Uterus (tissue), 4 donors: ENCODE results near the gene SKIL. TPM values are rescaled to one million over a fixed set of nuclear protein-coding genes. Genes with fewer than 3 reads are reported as not detected.

ENCODE experiments used
- DNase-seq, 2 donors: peaks; one replicate each; pipeline ENCODE4 v3.0.0-alpha.2; 2019 to 2020
- H3K27ac ChIP-seq, 2 donors: fragments of 200-600 bp; sonication (generic); 1 replicate in 1 of 2; 2 replicates in 1 of 2; pipeline ENCODE4 v1.5.1; 2016 to 2018
- H3K27me3 ChIP-seq, 2 donors: fragments of 200-600 bp; sonication (generic); one replicate each; pipeline ENCODE4 v1.5.1; 2018 to 2019; ENCODE audit warnings: control low read depth in 1 of 2
- H3K36me3 ChIP-seq, 2 donors: fragments of 200-600 bp; sonication (generic); one replicate each; pipeline ENCODE4 v1.5.1; 2019; ENCODE audit warnings: control low read depth in 1 of 2
- H3K4me1 ChIP-seq, 2 donors: fragments of 200-600 bp; sonication (generic); one replicate each; pipeline ENCODE4 v1.5.1; 2018 to 2019; ENCODE audit warnings: control low read depth in 1 of 2
- H3K4me3 ChIP-seq, 2 donors: fragments of 200-600 bp; sonication (generic); 1 replicate in 1 of 2; 2 replicates in 1 of 2; pipeline ENCODE4 v1.5.1; 2018 to 2019; ENCODE audit warnings: mild to moderate bottlenecking in 1 of 2
- H3K9me3 ChIP-seq, 2 donors: fragments of 200-600 bp; sonication (generic); one replicate each; pipeline ENCODE4 v1.5.1; 2019; ENCODE audit warnings: control low read depth in 1 of 2
- POLR2A ChIP-seq, 2 donors: fragments of 450-650 bp; IDR thresholded peaks; one replicate each; pipeline ENCODE4 v1.6.1; 2016; ENCODE audit warnings: antibody characterized with exemption in 2 of 2, mild to moderate bottlenecking in 1 of 2, moderate library complexity in 1 of 2
- intact Hi-C: fragments of 100-400 bp; cut with DNase I; formaldehyde crosslinking; loops from one replicate; pipeline ENCODE4 v1.15.1; 2023; ENCODE audit warnings: low total_unique reads
- total RNA-seq, 4 donors: library from RNA; depleted of rRNA in 3 of 4; stranded (reverse); fragments of >200 nt in 3 of 4; gene quantifications; one replicate each; pipeline versions ENCODE4 v1.1.0 to v1.2.4, GENCODE V29; 2014 to 2023
- TF ChIP-seq, protein P1 (sequence below), 4 experiments: fragments of 200-600 bp in 2 of 4; fragments of 450-650 bp in 2 of 4; sonication (generic) in 2 of 4; IDR thresholded peaks; one replicate each; pipeline ENCODE4 v1.5.1; 2016 to 2019; ENCODE audit warnings: antibody characterized with exemption in 4 of 4, mild to moderate bottlenecking in 2 of 4, moderate library complexity in 1 of 4
- donor health status: DM: yes; HTN: yes; CAD: no.

The SKIL gene
- total RNA-seq, 4 donors from 2014 or later: 34.3 to 143 (median 51.2) TPM

DNA sequence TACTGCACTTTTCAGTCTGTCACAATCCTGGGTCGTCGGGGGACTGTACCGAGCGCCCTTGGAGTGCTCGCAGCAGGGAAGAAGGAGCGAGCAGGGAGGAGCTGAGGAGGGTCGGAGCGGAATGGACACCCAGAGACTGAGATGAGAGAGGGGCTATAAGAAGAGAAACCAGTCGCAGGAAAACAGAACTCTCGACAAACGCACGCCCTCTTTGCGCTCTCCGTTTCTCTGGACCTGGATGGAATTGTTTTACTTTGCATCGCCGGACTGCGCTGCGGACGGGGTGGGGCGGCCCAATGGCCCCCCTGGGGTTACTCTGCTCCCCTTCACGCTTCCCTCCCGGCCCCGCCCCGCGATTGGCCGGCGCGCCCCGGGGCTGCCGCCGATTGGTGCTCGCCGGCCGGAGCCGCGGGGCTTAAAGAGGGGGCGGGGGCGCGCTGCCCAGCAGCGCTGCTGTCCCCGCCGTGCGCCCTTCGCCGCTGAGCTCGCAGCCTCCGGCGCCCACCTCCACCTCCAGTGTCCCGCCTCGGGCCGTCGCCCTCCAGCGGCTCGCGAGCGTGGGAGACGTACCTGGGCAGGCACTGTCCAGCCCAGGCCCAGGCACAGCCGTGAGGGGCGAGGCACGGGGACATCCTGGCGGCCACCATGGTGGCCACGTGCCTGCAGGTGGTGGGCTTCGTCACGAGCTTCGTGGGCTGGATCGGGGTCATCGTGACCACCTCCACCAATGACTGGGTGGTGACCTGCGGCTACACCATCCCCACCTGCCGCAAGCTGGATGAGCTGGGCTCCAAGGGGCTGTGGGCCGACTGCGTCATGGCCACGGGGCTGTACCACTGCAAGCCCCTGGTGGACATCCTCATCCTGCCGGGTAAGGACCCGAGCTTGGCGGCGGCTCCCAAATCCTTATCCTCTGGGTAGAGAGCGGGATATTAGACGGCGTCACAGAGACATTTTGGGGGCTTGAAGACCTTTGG is 61.2 kb downstream of the SKIL start, which contains the start of gene CLDN11:
TSS of gene CLDN11 (plus strand) at position 447 of the 977 bp plus-strand sequence. CDS start at position 646, 199 bp downstream.
- intact Hi-C loops: loop anchor here (5.0 kb wide), 1 partner anchor 61 kb away; the partner anchor contains the start of gene SKIL
- H3K9me3 ChIP-seq: no peaks in the 10 kb centered on the region
- DNase-seq: peak; percentile 58
- H3K36me3 ChIP-seq: no peaks in the 10 kb centered on the region
- H3K27ac ChIP-seq: peak within 1 kb of the TSS; percentile 72 to 88
- TF ChIP-seq POLR2A (IDR thresholded peaks at IDR 0.05): peak in 1 of 2 donors; percentile 48
- TF ChIP-seq, protein P1, sequence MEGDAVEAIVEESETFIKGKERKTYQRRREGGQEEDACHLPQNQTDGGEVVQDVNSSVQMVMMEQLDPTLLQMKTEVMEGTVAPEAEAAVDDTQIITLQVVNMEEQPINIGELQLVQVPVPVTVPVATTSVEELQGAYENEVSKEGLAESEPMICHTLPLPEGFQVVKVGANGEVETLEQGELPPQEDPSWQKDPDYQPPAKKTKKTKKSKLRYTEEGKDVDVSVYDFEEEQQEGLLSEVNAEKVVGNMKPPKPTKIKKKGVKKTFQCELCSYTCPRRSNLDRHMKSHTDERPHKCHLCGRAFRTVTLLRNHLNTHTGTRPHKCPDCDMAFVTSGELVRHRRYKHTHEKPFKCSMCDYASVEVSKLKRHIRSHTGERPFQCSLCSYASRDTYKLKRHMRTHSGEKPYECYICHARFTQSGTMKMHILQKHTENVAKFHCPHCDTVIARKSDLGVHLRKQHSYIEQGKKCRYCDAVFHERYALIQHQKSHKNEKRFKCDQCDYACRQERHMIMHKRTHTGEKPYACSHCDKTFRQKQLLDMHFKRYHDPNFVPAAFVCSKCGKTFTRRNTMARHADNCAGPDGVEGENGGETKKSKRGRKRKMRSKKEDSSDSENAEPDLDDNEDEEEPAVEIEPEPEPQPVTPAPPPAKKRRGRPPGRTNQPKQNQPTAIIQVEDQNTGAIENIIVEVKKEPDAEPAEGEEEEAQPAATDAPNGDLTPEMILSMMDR (IDR thresholded peaks at IDR 0.05): no peak
- peaks cover 0 to 9% of the 10 kb centered on the region in 2 donors for H3K4me1 ChIP-seq
- no peaks in the 10 kb centered on the region for H3K27me3 ChIP-seq
- peak within 1 kb of the TSS; percentile 36 to 62 for H3K4me3 ChIP-seq

DNA sequence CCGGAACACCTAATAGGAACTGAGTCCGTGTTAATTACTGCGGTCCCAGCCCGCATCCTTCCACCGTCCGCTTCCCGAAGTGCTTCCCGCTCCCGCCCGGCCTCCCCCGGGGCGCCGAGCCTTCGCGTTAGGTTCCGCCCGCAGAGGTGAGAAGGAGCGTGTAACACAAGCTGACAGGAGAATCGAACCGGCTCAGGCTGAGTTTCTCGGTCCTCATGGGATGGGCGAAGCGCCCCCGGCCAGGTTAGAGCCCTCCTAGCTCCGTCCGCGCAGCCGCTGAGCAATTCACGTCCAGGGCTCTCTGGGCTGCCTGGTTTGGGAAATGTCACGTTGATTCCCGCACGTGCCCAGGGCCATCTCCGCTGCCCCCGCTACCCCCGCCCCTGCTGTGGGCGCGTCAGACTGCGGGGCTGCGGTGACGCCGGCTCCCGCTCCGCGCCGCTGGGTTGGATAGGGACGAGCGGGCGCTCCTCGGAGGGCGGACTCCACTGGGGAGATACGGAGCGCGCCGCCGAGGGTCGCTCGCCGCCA is 62.1 kb downstream of the SKIL start:
- peak overlapping the region; percentile 72 to 88 for H3K27ac ChIP-seq
- no peaks in the 10 kb centered on the region for H3K27me3 ChIP-seq
- H3K4me1 ChIP-seq: peaks cover 0 to 9% of the 10 kb centered on the region in 2 donors
- no peaks in the 10 kb centered on the region for H3K9me3 ChIP-seq
- intact Hi-C loops: loop anchor here (5.0 kb wide), 1 partner anchor 62 kb away; the partner anchor contains the start of gene SKIL
- TF ChIP-seq, protein P1 (IDR thresholded peaks at IDR 0.05): no peak
- TF ChIP-seq POLR2A (IDR thresholded peaks at IDR 0.05): no peak
- H3K4me3 ChIP-seq: peak overlapping the region; percentile 36 to 62
- H3K36me3 ChIP-seq: no peaks in the 10 kb centered on the region
- DNase-seq: peak; percentile 35 to 49

DNA sequence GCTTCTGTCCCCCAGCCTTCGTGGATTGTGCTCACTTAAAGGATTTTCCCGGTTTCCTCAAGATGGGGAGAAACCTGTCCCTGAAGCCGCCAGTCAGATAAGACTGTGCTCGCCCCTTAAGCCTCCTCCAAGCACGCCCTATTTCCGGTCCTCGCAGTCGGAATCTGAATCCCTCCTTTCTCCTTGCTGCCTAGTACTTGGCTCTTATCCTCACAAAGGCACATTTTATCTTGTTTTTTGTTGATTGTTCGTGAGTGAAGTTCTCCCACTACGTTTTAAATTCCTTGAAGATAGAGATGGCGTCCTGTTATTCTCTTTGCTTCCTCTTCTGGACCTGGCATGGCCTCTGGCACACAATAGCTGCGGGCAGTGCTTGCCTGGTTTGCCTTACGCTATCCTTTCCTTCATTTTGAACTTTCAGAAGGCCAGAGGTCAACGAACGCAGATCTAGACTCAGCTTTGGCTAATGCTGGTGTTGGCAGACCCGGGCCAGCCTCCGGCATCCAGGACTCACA is 62.8 kb downstream of the SKIL start:
- Histone ChIP-seq H3K36me3 (no peaks in the 10 kb centered on the region), H3K27ac (peak overlapping the region; percentile 72 to 88), H3K4me3 (peak overlapping the region; percentile 36 to 62), H3K4me1 (peaks cover 0 to 9% of the 10 kb centered on the region in 2 donors), H3K9me3 (no peaks in the 10 kb centered on the region), H3K27me3 (no peaks in the 10 kb centered on the region)
- TF ChIP-seq, protein P1 (IDR thresholded peaks at IDR 0.05): no peak
- no peak for TF ChIP-seq POLR2A (IDR thresholded peaks at IDR 0.05)
- DNase-seq: peak; percentile 20 to 27
- intact Hi-C loops: no loop called here

DNA sequence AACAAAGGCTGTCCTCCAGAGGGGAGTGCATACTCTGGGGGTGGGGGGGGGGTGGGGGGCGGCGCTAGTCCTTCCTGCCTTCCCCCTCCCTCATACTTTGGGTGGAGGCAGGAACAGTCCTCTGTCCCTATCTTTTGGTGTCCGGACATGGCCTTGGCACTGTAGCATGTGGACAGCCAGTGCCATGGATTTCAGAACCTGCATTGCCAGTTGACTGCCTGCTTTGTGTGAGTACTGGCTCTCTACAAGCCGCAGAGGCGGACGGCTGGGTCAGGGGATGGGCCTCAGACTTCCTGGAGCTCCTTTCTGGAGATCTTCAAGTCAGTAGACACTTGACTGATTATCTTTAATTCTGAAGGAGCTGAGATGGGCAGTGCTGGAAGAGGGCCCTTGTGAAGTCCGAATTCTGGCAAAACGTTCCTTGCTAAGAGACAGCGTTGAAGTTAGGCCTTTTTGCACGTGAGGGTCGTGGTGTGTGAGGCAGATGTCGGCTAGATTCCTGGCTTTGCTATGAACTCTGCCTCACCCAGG is 63.7 kb downstream of the SKIL start:
- peaks cover 0 to 9% of the 10 kb centered on the region in 2 donors for H3K4me1 ChIP-seq
- TF ChIP-seq, protein P1 (IDR thresholded peaks at IDR 0.05): no peak
- no peak for TF ChIP-seq POLR2A (IDR thresholded peaks at IDR 0.05)
- no peaks in the 10 kb centered on the region for H3K36me3 ChIP-seq
- intact Hi-C loops: no loop called here
- H3K27ac ChIP-seq: peak overlapping the region; percentile 72 to 88
- H3K4me3 ChIP-seq: peak overlapping the region in 1 of 2 donors; percentile 62
- peak; percentile 31 to 40 for DNase-seq
- no peaks in the 10 kb centered on the region for H3K9me3 ChIP-seq
- H3K27me3 ChIP-seq: no peaks in the 10 kb centered on the region
